Measurements from ENCODE around the gene C14orf93.

DNA sequence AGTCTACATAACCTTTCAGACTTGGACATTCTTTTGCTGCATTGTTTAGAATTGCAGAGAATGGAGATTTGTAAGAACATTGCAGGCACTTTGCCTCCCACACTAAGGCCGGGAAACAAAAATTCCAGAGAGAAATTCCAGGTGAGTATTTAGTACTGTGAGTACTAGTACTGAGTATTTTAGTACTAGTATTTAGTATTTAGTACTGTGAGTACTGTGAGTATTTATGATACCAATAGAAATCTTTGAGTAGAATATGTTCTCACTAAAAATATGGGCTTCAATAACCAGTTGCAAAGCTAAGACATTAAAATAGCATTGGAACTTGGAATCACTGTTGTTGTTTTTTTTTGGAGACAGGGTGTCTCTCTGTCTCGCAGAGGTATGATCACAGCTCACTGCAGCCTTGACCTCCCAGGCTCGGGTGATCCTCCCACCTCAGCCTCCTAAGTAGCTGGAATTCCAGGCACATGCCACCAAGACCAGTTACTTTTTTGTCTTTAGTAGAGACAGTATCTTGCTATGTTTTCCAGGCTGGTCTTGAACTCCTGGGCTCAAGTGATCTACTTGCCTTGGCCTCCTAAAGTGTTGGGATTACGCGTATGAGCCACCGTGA is 47.8 kb downstream of the C14orf93 start:
- no peak for TF ChIP-seq CTCF (IDR thresholded peaks at IDR 0.05)
- TF ChIP-seq EP300 (IDR thresholded peaks at IDR 0.05): no peak
- TF ChIP-seq POLR2A (IDR thresholded peaks at IDR 0.05; ENCODE audit: low read depth): no peak

Data from esophagus muscularis mucosa (tissue), 4 donors.